Immature natural killer cell (primary cell): ENCODE results near the gene FNDC3B. TPM values are rescaled to one million over a fixed set of nuclear protein-coding genes. Genes with fewer than 3 reads are reported as not detected.
A peak's percentile ranks its signal among the peaks of the same experiment; 100 is the strongest.

ENCODE experiments used
- DNase-seq, 3 donors: peaks; one replicate each; pipeline ENCODE4 v3.0.0; 2022; ENCODE audit warnings: mixed read lengths in 1 of 3
- H3K27ac Mint-ChIP-seq, 6 donors: one replicate each; pipeline ENCODE4 v1.8.0; 2020; ENCODE audit warnings: mixed read lengths in 6 of 6, mild to moderate bottlenecking in 5 of 6, inconsistent platforms in 4 of 6, moderate library complexity in 3 of 6
- H3K27me3 Mint-ChIP-seq, 3 donors: one replicate each; pipeline ENCODE4 v1.8.0; 2020 to 2021; ENCODE audit warnings: low read depth in 3 of 3, mild to moderate bottlenecking in 3 of 3, mixed read lengths in 3 of 3, moderate library complexity in 3 of 3, inconsistent platforms in 1 of 3
- H3K36me3 Mint-ChIP-seq, 3 donors: one replicate each; pipeline ENCODE4 v1.8.0; 2020; ENCODE audit warnings: mixed read lengths in 3 of 3, inconsistent platforms in 2 of 3, mild to moderate bottlenecking in 2 of 3
- H3K4me1 Mint-ChIP-seq, 2 donors: one replicate each; pipeline ENCODE4 v1.8.0; 2020; ENCODE audit warnings: inconsistent platforms in 2 of 2, mild to moderate bottlenecking in 2 of 2, mixed read lengths in 2 of 2, moderate library complexity in 1 of 2
- H3K4me3 Mint-ChIP-seq, 5 donors: one replicate each; pipeline ENCODE4 v1.8.0; 2020; ENCODE audit warnings: mild to moderate bottlenecking in 5 of 5, mixed read lengths in 5 of 5, inconsistent platforms in 3 of 5, moderate library complexity in 3 of 5
- H3K9me3 Mint-ChIP-seq, 6 donors: one replicate each; pipeline ENCODE4 v1.8.0; 2020; ENCODE audit warnings: mild to moderate bottlenecking in 6 of 6, mixed read lengths in 6 of 6, inconsistent platforms in 4 of 6, moderate library complexity in 3 of 6
- polyA plus RNA-seq, 3 donors: library from polyadenylated mRNA; unstranded; fragments of 300-500 nt; fragmentation: Illumina TruSeq; gene quantifications; one replicate each; pipeline ENCODE4 v1.2.3, GENCODE V29; 2021

FNDC3B gene
- polyA plus RNA-seq, 3 donors from 2014 or later = 19.7 to 46.1 (median 24.4) TPM

GRCh38 chr3:172014145-172014544, 25.2 kb upstream of the FNDC3B start:
- Mint-ChIP-seq H3K27me3 (peaks cover 0 to 2% (median 0%) of the 10 kb centered on the region in 3 donors), H3K4me1 (peaks cover 0 to 2% of the 10 kb centered on the region in 2 donors), H3K27ac (no peak overlapping the region), H3K4me3 (no peak overlapping the region), H3K36me3 (peaks cover 0 to 3% (median 0%) of the 10 kb centered on the region in 3 donors), H3K9me3 (no peaks in the 10 kb centered on the region)
- no peak for DNase-seq

DNA sequence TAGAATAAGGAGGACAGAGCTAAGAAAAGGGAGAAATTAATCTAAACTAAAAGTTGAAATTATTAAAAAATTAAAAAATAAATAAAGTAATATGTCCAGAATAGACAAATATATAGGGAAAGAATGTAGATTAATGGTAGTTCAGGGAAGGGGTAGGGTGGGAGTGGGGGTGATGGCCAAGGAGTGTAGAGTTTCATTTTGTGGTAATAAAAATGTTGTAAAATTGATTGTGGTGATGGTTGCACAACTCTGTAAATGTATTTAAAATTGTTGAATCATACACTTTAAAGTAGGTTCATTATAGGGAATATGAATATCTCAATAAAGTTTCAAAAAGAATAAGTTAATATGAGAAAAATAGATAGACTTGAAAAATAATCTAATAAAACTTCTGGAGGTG, 21.0 kb upstream of the FNDC3B start:
- no peaks in the 10 kb centered on the region for H3K4me1 Mint-ChIP-seq
- peaks cover 0 to 2% (median 2%) of the 10 kb centered on the region in 3 donors for H3K27me3 Mint-ChIP-seq
- no peaks in the 10 kb centered on the region for H3K9me3 Mint-ChIP-seq
- peaks cover 0 to 3% (median 0%) of the 10 kb centered on the region in 3 donors for H3K36me3 Mint-ChIP-seq
- no peak overlapping the region for H3K27ac Mint-ChIP-seq
- DNase-seq = no peak
- no peak overlapping the region for H3K4me3 Mint-ChIP-seq

GRCh38 chr3:172020763-172021162, 18.6 kb upstream of the FNDC3B start:
- Mint-ChIP-seq H3K36me3 (no peaks in the 10 kb centered on the region), H3K9me3 (no peaks in the 10 kb centered on the region), H3K4me1 (no peaks in the 10 kb centered on the region), H3K27ac (no peak overlapping the region), H3K4me3 (no peak overlapping the region), H3K27me3 (peaks cover 0 to 2% (median 0%) of the 10 kb centered on the region in 3 donors)
- no peak for DNase-seq

- Mint-ChIP-seq H3K4me3 (no peak overlapping the region), H3K9me3 (no peaks in the 10 kb centered on the region), H3K4me1 (no peaks in the 10 kb centered on the region), H3K27ac (no peak overlapping the region), H3K27me3 (peaks cover 0 to 2% (median 0%) of the 10 kb centered on the region in 3 donors), H3K36me3 (no peaks in the 10 kb centered on the region)
- no peak for DNase-seq
Observed at GRCh38 chr3:172021164-172021563, 18.2 kb upstream of the FNDC3B start.

GRCh38 chr3:172021859-172022258, 17.5 kb upstream of the FNDC3B start:
- Mint-ChIP-seq H3K4me3 (no peak overlapping the region), H3K27me3 (peaks cover 0 to 4% (median 0%) of the 10 kb centered on the region in 3 donors), H3K9me3 (no peaks in the 10 kb centered on the region), H3K36me3 (no peaks in the 10 kb centered on the region), H3K4me1 (no peaks in the 10 kb centered on the region), H3K27ac (no peak overlapping the region)
- no peak for DNase-seq

DNA sequence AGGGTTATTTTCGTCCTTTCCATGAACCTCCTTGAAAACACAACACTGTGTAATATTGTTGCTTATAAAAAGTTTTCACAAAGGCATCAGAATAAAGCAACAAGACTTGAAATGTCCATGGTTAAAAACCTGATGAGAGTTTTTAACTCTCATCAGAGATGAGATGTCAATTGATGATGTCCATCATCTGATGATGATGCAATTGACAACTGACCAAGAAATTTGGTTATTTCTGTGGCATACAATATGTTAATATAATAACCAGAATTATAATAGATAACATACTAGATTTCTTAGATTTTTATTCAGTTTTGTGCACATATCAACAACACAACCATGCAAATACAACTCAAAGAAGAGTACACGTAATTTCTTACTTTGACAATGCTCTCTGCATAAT, 15.5 kb upstream of the FNDC3B start:
- Mint-ChIP-seq H3K4me1 (no peaks in the 10 kb centered on the region), H3K36me3 (no peaks in the 10 kb centered on the region), H3K9me3 (no peaks in the 10 kb centered on the region), H3K27me3 (peaks cover 0 to 4% (median 0%) of the 10 kb centered on the region in 3 donors), H3K27ac (no peak overlapping the region), H3K4me3 (no peak overlapping the region)
- no peak for DNase-seq

DNA sequence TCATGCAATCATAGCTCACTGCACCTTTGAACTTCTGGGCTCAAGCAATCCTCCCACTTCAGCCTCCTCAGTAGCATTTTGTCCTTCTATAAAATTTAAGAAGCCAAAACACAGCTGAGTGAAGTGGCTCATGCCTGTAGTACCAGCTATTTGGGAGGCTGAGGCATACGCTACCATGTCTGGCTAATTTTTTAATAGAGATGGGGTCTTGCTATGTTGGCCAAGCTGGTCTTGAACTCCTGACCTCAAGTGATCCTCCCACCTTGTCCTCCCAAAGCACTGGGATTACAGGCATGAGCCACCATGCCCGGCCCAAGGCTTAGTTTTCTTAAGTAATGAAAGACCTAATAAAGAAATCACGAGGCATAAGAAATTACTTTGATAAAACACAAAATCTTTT, 14.7 kb upstream of the FNDC3B start:
- no peak overlapping the region for H3K4me3 Mint-ChIP-seq
- no peaks in the 10 kb centered on the region for H3K36me3 Mint-ChIP-seq
- no peaks in the 10 kb centered on the region for H3K9me3 Mint-ChIP-seq
- no peak overlapping the region for H3K27ac Mint-ChIP-seq
- H3K4me1 Mint-ChIP-seq = no peaks in the 10 kb centered on the region
- DNase-seq = no peak
- H3K27me3 Mint-ChIP-seq = peaks cover 0 to 4% (median 0%) of the 10 kb centered on the region in 3 donors

- no peaks in the 10 kb centered on the region for H3K9me3 Mint-ChIP-seq
Observed at GRCh38 chr3:172029425-172030098, 9.8 kb upstream of the FNDC3B start.

DNA sequence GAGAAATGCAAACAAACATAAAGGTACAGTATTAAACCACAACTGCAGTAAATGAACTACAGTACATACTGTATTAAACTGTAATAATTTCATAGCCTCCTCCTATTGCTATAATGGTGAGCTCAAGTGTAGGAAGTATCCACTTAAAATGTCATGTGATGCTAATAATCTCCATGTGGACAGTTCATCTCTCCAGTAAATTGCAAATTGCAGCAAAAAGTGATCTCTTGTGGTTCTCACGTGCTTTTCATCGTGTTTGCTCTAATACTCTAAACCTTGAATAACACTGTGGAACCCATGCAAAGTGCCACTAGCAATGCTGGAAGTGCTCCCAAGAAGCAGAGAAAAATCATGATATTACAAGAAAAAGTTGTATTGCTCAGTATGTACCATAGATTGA, 9.2 kb upstream of the FNDC3B start:
- H3K27me3 Mint-ChIP-seq = peaks cover 0 to 2% (median 0%) of the 10 kb centered on the region in 3 donors
- DNase-seq = no peak
- H3K36me3 Mint-ChIP-seq = no peaks in the 10 kb centered on the region
- no peak overlapping the region for H3K27ac Mint-ChIP-seq
- H3K4me1 Mint-ChIP-seq = peaks cover 14 to 15% of the 10 kb centered on the region in 2 donors
- no peak overlapping the region for H3K4me3 Mint-ChIP-seq
- no peaks in the 10 kb centered on the region for H3K9me3 Mint-ChIP-seq

More at GRCh38 chr3:172029425-172030098, 9.8 kb upstream of the FNDC3B start:
- Mint-ChIP-seq H3K27me3 (peaks cover 0 to 2% (median 0%) of the 10 kb centered on the region in 3 donors), H3K4me3 (no peak overlapping the region), H3K36me3 (no peaks in the 10 kb centered on the region), H3K27ac (peak overlapping the region in 1 of 6 donors; percentile 51), H3K4me1 (peaks cover 8 to 9% of the 10 kb centered on the region in 2 donors)
- DNase-seq = no peak

- Mint-ChIP-seq H3K4me3 (no peak overlapping the region), H3K4me1 (peaks cover 32% of the 10 kb centered on the region in 2 donors), H3K9me3 (no peaks in the 10 kb centered on the region), H3K27ac (no peak overlapping the region), H3K27me3 (no peaks in the 10 kb centered on the region), H3K36me3 (no peaks in the 10 kb centered on the region)
- DNase-seq = no peak
Observed at GRCh38 chr3:172031996-172032395, 7.4 kb upstream of the FNDC3B start.

DNA sequence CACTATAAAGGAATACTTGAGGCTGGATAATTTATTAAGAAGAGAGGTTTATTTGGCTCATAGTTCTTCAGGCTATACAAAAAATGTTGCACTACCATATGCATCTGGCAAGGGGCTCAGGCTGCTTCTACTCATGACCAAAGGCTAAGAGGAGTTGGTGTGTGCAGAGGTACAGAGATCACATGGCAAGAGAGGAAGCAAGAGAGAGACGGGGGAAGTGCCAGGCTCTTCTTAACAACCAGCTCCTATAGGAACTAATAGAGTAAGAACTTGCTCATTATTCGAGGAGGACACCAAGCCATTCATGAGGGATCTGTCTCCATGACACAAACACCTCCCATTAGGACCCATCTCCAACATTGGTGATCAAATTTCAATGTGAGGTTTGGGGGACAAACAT, 6.0 kb upstream of the FNDC3B start:
- peaks cover 41 to 46% of the 10 kb centered on the region in 2 donors for H3K4me1 Mint-ChIP-seq
- no peak overlapping the region for H3K27ac Mint-ChIP-seq
- no peak for DNase-seq
- no peak overlapping the region for H3K4me3 Mint-ChIP-seq
- H3K27me3 Mint-ChIP-seq = no peaks in the 10 kb centered on the region
- H3K36me3 Mint-ChIP-seq = no peaks in the 10 kb centered on the region
- no peaks in the 10 kb centered on the region for H3K9me3 Mint-ChIP-seq

GRCh38 chr3:172034786-172035685, 4.3 kb upstream of the FNDC3B start:
- Mint-ChIP-seq H3K27ac (peak overlapping the region; percentile 30 to 81 (median 54)), H3K27me3 (peaks cover 3 to 6% (median 3%) of the 10 kb centered on the region in 3 donors), H3K9me3 (no peaks in the 10 kb centered on the region), H3K4me3 (peak overlapping the region; percentile 30 to 71 (median 60)), H3K36me3 (peaks cover 0 to 4% (median 0%) of the 10 kb centered on the region in 3 donors), H3K4me1 (peaks cover 50 to 57% of the 10 kb centered on the region in 2 donors)
- peak; percentile 32 to 46 (median 38) for DNase-seq

GRCh38 chr3:172036541-172037215, 2.7 kb upstream of the FNDC3B start:
- Mint-ChIP-seq H3K27me3 (peaks cover 3 to 15% (median 8%) of the 10 kb centered on the region in 3 donors), H3K36me3 (peaks cover 0 to 4% (median 0%) of the 10 kb centered on the region in 3 donors), H3K4me1 (peaks cover 59 to 66% of the 10 kb centered on the region in 2 donors), H3K9me3 (no peaks in the 10 kb centered on the region), H3K4me3 (no peak overlapping the region), H3K27ac (peak overlapping the region in 2 of 6 donors; percentile 28 to 37)
- no peak for DNase-seq
